Keratinocyte (primary cell): ENCODE results near the gene GBP7. TPM values are rescaled to one million over a fixed set of nuclear protein-coding genes. Genes with fewer than 3 reads are reported as not detected.

Experiments used
- DNase-seq: peaks from one replicate; pipeline ENCODE4 v3.0.0-alpha.2; 2011; ENCODE audit warnings: low read depth, missing footprints, low spot score
- FAIRE-seq: peaks from 2 replicates; lab custom pipeline; 2011; peaks lifted over from hg19 to GRCh38; lab: Jason Lieb, UNC
- H2AFZ ChIP-seq: 2 replicates; pipeline ENCODE4 v1.6.0; 2012; ENCODE audit warnings: low read length, control low read depth, inconsistent platforms; ENCODE audit not compliant: control insufficient read depth
- H3K27ac ChIP-seq: 2 replicates; pipeline ENCODE4 v1.5.1; 2011; ENCODE audit warnings: low read length; ENCODE audit not compliant: control insufficient read depth, insufficient read depth
- H3K27me3 ChIP-seq: 3 replicates; pipeline ENCODE4 v1.6.0; 2011; ENCODE audit warnings: low read length; ENCODE audit not compliant: control insufficient read depth, insufficient read depth; ENCODE audit errors: extremely low read depth
- H3K36me3 ChIP-seq, 2 experiments: 2 replicates in 1 of 2; 3 replicates in 1 of 2; pipeline ENCODE4 v1.5.1; 2011; ENCODE audit warnings: low read length in 2 of 2, mild to moderate bottlenecking in 1 of 2; ENCODE audit not compliant: control insufficient read depth in 2 of 2, insufficient read depth in 2 of 2; ENCODE audit errors: extremely low read depth in 1 of 2
- H3K4me1 ChIP-seq: 3 replicates; pipeline ENCODE4 v1.5.1; 2011; ENCODE audit warnings: low read length; ENCODE audit not compliant: control insufficient read depth, insufficient read depth; ENCODE audit errors: extremely low read depth
- H3K4me2 ChIP-seq: 3 replicates; pipeline ENCODE4 v1.6.0; 2011; ENCODE audit warnings: low read depth, low read length; ENCODE audit not compliant: control insufficient read depth, insufficient read depth; ENCODE audit errors: extremely low read depth
- H3K4me3 ChIP-seq, 3 experiments: fragments of 200-600 bp in 1 of 3; sonication (generic) in 1 of 3; 2 replicates in 2 of 3; 3 replicates in 1 of 3; pipeline ENCODE4 v1.5.1; 2011 to 2016; ENCODE audit warnings: low read length in 3 of 3, mild to moderate bottlenecking in 3 of 3, control low read depth in 2 of 3, inconsistent platforms in 1 of 3, low read depth in 1 of 3, mixed read lengths in 1 of 3, mixed run types in 1 of 3, moderate library complexity in 1 of 3; ENCODE audit not compliant: control insufficient read depth in 2 of 3, insufficient read depth in 2 of 3; ENCODE audit errors: extremely low read depth in 1 of 3
- H3K79me2 ChIP-seq: 2 replicates; pipeline ENCODE4 v1.6.0; 2012; ENCODE audit warnings: low read length; ENCODE audit not compliant: control insufficient read depth, insufficient read depth
- H3K9ac ChIP-seq: 3 replicates; pipeline ENCODE4 v1.6.0; 2011; ENCODE audit warnings: low read length; ENCODE audit not compliant: control insufficient read depth, insufficient read depth; ENCODE audit errors: extremely low read depth
- H3K9me1 ChIP-seq: 3 replicates; pipeline ENCODE4 v1.6.0; 2011; ENCODE audit warnings: low read length; ENCODE audit not compliant: control insufficient read depth, insufficient read depth; ENCODE audit errors: extremely low read depth
- H3K9me3 ChIP-seq: 2 replicates; pipeline ENCODE4 v1.5.1; 2012; ENCODE audit warnings: low read depth, low read length; ENCODE audit not compliant: control insufficient read depth
- H4K20me1 ChIP-seq: 3 replicates; pipeline ENCODE4 v1.6.0; 2011; ENCODE audit warnings: low read length; ENCODE audit not compliant: control insufficient read depth, insufficient read depth; ENCODE audit errors: extremely low read depth
- EZH2 ChIP-seq: IDR thresholded peaks from one replicate; pipeline ENCODE4 v1.6.1; 2012; ENCODE audit warnings: inconsistent platforms, mild to moderate bottlenecking, low read length, moderate library complexity
- dilution Hi-C: fragments of 300-500 bp; cut with MboI; formaldehyde crosslinking; loops from one replicate; pipeline ENCODE4 v1.7.0; 2020; ENCODE audit warnings: low sequenced_read_pairs; ENCODE audit not compliant: extremely low pct_ligation_motif_present
- polyA plus RNA-seq, 5 experiments: library from polyadenylated mRNA; depleted of rRNA in 3 of 5; stranded (reverse) in 3 of 5; stranded (forward) in 1 of 5; unstranded in 1 of 5; fragments of >200 nt; gene quantifications; 1 replicate in 1 of 5; 2 replicates in 3 of 5; 3 replicates in 1 of 5; pipeline versions ENCODE4 v1.2.1 to v1.2.3, GENCODE V29; 2011 to 2012; ENCODE audit warnings: missing spikeins in 2 of 5, low read depth in 1 of 5, low replicate concordance in 1 of 5
- TF ChIP-seq, protein P1 (sequence below), 3 experiments: IDR thresholded peaks in 1 of 3; conservative IDR thresholded peaks in 1 of 3; optimal IDR thresholded peaks in 1 of 3; 2 replicates in 2 of 3; 3 replicates in 1 of 3; pipeline versions ENCODE3 to v1.5.1; 2011; ENCODE audit warnings: low read length in 3 of 3, mild to moderate bottlenecking in 3 of 3, moderate library complexity in 2 of 3, control low read depth in 1 of 3, inconsistent platforms in 1 of 3; ENCODE audit not compliant: insufficient read depth in 2 of 3; ENCODE audit errors: extremely low read depth in 1 of 3

Gene GBP7
- polyA plus RNA-seq, 1 donor (not counting 4 experiments of a cell fraction or from before 2014, with no cell fraction given), result not detected

DNA sequence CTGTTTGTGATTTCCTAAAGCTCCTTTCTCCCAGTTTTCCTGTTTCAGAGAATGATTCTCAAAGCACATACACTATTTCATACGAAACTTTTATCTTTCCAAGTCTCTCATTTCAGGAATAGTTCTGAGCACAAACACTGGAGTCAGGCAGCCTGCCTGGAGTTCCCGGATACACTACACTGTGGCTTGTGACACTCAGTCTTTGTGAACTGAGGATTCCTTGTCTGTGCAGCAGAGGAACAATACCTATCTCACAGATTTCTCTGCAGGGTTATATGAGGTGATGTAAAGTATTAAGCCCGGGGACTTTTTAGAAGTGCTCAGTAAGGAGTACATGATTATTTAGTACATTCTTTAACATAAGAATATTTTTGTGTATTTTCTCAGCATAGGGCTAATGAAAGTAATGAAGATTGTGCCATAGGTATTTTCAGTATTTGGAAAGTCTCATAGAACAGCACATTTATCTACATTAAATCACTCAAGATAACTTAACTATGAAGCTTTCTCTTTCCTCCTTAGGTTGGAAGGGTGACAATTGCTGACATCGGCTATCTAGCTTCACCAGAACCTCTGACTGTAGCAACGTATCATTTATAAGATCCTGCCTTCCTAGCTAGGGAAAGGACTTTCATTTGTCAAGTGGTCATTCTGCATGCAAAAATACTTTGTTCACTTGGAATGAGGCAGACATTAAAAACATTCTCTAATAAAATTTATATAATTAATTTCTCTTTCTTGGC lies 62.8 kb downstream of the GBP7 start:
- no peak overlapping the region for H3K4me2 ChIP-seq
- FAIRE-seq (no peak), DNase-seq (no peak)
- no peak overlapping the region for H3K4me3 ChIP-seq
- H3K36me3 ChIP-seq, result no peaks in the 10 kb centered on the region
- H3K79me2 ChIP-seq, result no peaks in the 10 kb centered on the region
- no peaks in the 10 kb centered on the region for H3K27me3 ChIP-seq
- H3K9me1 ChIP-seq, result no peaks in the 10 kb centered on the region
- no peak overlapping the region for H2AFZ ChIP-seq
- H3K9ac ChIP-seq, result no peak overlapping the region
- H3K9me3 ChIP-seq, result no peaks in the 10 kb centered on the region
- H4K20me1 ChIP-seq, result no peaks in the 10 kb centered on the region
- H3K4me1 ChIP-seq, result no peaks in the 10 kb centered on the region
- TF ChIP-seq, protein P1, sequence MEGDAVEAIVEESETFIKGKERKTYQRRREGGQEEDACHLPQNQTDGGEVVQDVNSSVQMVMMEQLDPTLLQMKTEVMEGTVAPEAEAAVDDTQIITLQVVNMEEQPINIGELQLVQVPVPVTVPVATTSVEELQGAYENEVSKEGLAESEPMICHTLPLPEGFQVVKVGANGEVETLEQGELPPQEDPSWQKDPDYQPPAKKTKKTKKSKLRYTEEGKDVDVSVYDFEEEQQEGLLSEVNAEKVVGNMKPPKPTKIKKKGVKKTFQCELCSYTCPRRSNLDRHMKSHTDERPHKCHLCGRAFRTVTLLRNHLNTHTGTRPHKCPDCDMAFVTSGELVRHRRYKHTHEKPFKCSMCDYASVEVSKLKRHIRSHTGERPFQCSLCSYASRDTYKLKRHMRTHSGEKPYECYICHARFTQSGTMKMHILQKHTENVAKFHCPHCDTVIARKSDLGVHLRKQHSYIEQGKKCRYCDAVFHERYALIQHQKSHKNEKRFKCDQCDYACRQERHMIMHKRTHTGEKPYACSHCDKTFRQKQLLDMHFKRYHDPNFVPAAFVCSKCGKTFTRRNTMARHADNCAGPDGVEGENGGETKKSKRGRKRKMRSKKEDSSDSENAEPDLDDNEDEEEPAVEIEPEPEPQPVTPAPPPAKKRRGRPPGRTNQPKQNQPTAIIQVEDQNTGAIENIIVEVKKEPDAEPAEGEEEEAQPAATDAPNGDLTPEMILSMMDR (optimal IDR thresholded peaks at IDR 0.05 in 1 of 3, IDR thresholded peaks at IDR 0.05 in 1 of 3, conservative IDR thresholded peaks at IDR 0.05 in 1 of 3; ENCODE audit: extremely low read depth in 1 of 3, insufficient read depth in 2 of 3, low read length in 3 of 3), result no peak
- TF ChIP-seq EZH2, result no peak
- H3K27ac ChIP-seq, result no peak overlapping the region
- dilution Hi-C loops, result no loop called here

DNA sequence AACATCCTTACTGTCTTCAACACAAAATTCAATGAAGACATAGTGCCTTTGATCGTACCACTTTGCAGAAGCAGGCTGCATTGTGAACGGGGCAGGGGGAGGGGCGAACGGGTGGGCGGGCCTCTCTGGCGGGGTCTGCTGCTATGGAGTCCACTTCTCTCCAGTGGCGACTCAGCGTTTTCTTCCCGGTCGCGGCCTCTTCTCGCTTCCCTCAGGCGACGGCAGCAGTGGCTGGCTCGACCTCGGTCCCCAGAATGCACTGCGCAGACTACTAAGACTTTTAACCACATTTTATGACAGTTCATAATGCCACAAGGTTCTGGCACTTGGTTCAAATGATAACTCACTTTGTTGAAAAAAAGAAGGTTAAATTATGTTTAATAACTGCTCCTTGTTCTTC lies 71.1 kb downstream of the GBP7 start:
- H4K20me1 ChIP-seq, result no peaks in the 10 kb centered on the region
- dilution Hi-C loops, result no loop called here
- H3K4me2 ChIP-seq, result no peak overlapping the region
- H3K4me1 ChIP-seq, result no peaks in the 10 kb centered on the region
- FAIRE-seq, result no peak
- TF ChIP-seq, protein P1 (optimal IDR thresholded peaks at IDR 0.05 in 1 of 3, IDR thresholded peaks at IDR 0.05 in 1 of 3, conservative IDR thresholded peaks at IDR 0.05 in 1 of 3; ENCODE audit: extremely low read depth in 1 of 3, insufficient read depth in 2 of 3, low read length in 3 of 3), result no peak
- no peak for TF ChIP-seq EZH2
- no peak overlapping the region for H3K9ac ChIP-seq
- no peak overlapping the region for H2AFZ ChIP-seq
- H3K36me3 ChIP-seq, result no peaks in the 10 kb centered on the region
- no peaks in the 10 kb centered on the region for H3K27me3 ChIP-seq
- no peaks in the 10 kb centered on the region for H3K9me3 ChIP-seq
- H3K27ac ChIP-seq, result no peak overlapping the region
- no peak for DNase-seq
- H3K9me1 ChIP-seq, result no peaks in the 10 kb centered on the region
- H3K79me2 ChIP-seq, result no peaks in the 10 kb centered on the region
- H3K4me3 ChIP-seq, result no peak overlapping the region
